Measurements from ENCODE around the gene LUZP1. TPM values are rescaled to one million over a fixed set of nuclear protein-coding genes. Genes with fewer than 3 reads are reported as not detected.

The LUZP1 gene
- total and polyA plus RNA-seq, 2 donors (not counting 3 experiments of a cell fraction or from before 2014, with no cell fraction given): 26.3 to 82.4 TPM

DNA sequence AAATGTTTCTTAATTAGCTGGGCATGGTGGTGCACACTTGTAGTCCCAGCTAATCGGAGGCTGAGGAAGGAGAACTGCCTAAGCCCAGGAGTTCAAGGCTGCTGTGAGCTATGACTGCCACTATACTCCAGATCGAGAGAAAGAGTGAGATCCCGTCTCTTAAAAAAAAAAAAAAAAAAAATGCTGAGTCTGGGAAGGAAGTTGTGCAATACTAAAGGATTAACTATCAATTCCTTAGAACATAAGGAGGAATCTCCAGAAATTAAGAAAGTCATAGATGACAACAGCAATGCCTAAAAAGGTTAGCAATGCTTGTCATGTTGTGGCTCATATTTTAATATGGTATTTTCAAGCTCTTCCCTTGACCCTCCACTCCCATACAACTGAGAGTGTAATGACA is 5.3 kb downstream of the LUZP1 start:
- FAIRE-seq (no peak), DNase-seq (ENCODE audit: low read depth, low spot score) (no peak)
- Histone ChIP-seq H3K27me3 (ENCODE audit: control insufficient read depth in 2 of 2, insufficient read depth in 2 of 2, low read length in 2 of 2) (no peaks in the 10 kb centered on the region), H4K20me1 (replicated peaks; ENCODE audit: control insufficient read depth, extremely low read depth, insufficient read depth, low read length) (peaks cover 21% of the 10 kb centered on the region), H3K36me3 (ENCODE audit: control insufficient read depth in 2 of 2, extremely low read depth in 1 of 2, insufficient read depth in 2 of 2, low read length in 2 of 2) (no peaks in the 10 kb centered on the region), H2AFZ (ENCODE audit: low read depth, low read length) (no peak overlapping the region), H3K4me1 (ENCODE audit: control insufficient read depth, extremely low read depth, insufficient read depth, low read length) (peaks cover 21% of the 10 kb centered on the region), H3K9me3 (replicated peaks; ENCODE audit: control insufficient read depth, insufficient read depth, low read length) (no peaks in the 10 kb centered on the region), H3K9me1 (replicated peaks; ENCODE audit: control insufficient read depth, extremely low read depth, insufficient read depth, low read length) (no peaks in the 10 kb centered on the region), H3K9ac (replicated peaks; ENCODE audit: extremely low read depth, insufficient read depth, low read length) (no peak overlapping the region), H3K4me2 (ENCODE audit: insufficient read depth, low read length) (no peak overlapping the region), H3K79me2 (ENCODE audit: control insufficient read depth, insufficient read depth, low read length) (peaks cover 96% of the 10 kb centered on the region), H3K4me3 (replicated peaks in 1 of 3; ENCODE audit: insufficient read depth in 1 of 3, low read depth in 1 of 3, low read length in 3 of 3) (no peak overlapping the region), H3K27ac (ENCODE audit: insufficient read depth, low read depth, low read length) (no peak overlapping the region)
- ChIA-PET POLR2A (interaction anchor here (0.7 to 1.8 kb wide), 4 partner anchors 33 to 188 kb away, joined by 3 to 11 read pairs (median 6); no protein-coding TSS in a partner anchor), CTCF (interaction anchor here (1.3 to 13.1 kb wide), 5 partner anchors 14 to 68 kb away, joined by 3 to 129 read pairs (median 5); no protein-coding TSS in a partner anchor)
- dilution Hi-C loops (cut with MboI; ENCODE audit: extremely low pct_ligation_motif_present, low sequenced_read_pairs) (no loop called here), intact Hi-C loops (cut with micrococcal nuclease) (no loop called here)
- BruUV-seq (replicated peaks): no TSS peak
- TF ChIP-seq POLR2A (IDR thresholded peaks at IDR 0.05; ENCODE audit: low read depth, low read length) (no peak), MYC (IDR thresholded peaks at IDR 0.05; ENCODE audit: low read depth, low read length) (no peak), EZH2 (IDR thresholded peaks at IDR 0.05; ENCODE audit: borderline replicate concordance, low read depth, low read length, severe bottlenecking) (no peak), JUN (IDR thresholded peaks at IDR 0.05; ENCODE audit: borderline replicate concordance, insufficient read depth, insufficient read length, low read depth) (no peak), GATA2 (IDR thresholded peaks at IDR 0.05; ENCODE audit: insufficient read depth, insufficient read length, low read depth, low read length) (no peak), FOS (IDR thresholded peaks at IDR 0.05; ENCODE audit: borderline replicate concordance, insufficient read depth, low read length) (no peak), POLR2AphosphoS5 (IDR thresholded peaks at IDR 0.05; ENCODE audit: insufficient read depth, low read depth, low read length) (no peak)
- TF ChIP-seq, protein P1, sequence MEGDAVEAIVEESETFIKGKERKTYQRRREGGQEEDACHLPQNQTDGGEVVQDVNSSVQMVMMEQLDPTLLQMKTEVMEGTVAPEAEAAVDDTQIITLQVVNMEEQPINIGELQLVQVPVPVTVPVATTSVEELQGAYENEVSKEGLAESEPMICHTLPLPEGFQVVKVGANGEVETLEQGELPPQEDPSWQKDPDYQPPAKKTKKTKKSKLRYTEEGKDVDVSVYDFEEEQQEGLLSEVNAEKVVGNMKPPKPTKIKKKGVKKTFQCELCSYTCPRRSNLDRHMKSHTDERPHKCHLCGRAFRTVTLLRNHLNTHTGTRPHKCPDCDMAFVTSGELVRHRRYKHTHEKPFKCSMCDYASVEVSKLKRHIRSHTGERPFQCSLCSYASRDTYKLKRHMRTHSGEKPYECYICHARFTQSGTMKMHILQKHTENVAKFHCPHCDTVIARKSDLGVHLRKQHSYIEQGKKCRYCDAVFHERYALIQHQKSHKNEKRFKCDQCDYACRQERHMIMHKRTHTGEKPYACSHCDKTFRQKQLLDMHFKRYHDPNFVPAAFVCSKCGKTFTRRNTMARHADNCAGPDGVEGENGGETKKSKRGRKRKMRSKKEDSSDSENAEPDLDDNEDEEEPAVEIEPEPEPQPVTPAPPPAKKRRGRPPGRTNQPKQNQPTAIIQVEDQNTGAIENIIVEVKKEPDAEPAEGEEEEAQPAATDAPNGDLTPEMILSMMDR (IDR thresholded peaks at IDR 0.05; ENCODE audit: extremely low read depth in 1 of 2, insufficient read depth in 1 of 2, low read depth in 1 of 2, low read length in 2 of 2): no peak
- TF ChIP-seq, protein P2, sequence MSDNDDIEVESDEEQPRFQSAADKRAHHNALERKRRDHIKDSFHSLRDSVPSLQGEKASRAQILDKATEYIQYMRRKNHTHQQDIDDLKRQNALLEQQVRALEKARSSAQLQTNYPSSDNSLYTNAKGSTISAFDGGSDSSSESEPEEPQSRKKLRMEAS (IDR thresholded peaks at IDR 0.05; ENCODE audit: insufficient read depth, insufficient read length): no peak
